GM23338 (cell line): ENCODE data around the gene RAD51B. TPM values are rescaled to one million over a fixed set of nuclear protein-coding genes. Genes with fewer than 3 reads are reported as not detected.
A peak's percentile ranks its signal among the peaks of the same experiment; 100 is the strongest.

Experiments used
- ATAC-seq: fragments of 200-7000 bp; cut with Tn5 transposase; 3 replicates; pipeline ENCODE4 v1.9.1; 2020
- DNase-seq: peaks from one replicate; pipeline ENCODE4 v3.0.0-alpha.2; 2015; ENCODE audit warnings: low spot score
- H2AFZ ChIP-seq: fragments of 200-600 bp; sonication (generic); 2 replicates; pipeline ENCODE4 v1.8.0; 2016; ENCODE audit warnings: antibody characterized with exemption, mild to moderate bottlenecking, moderate library complexity
- H3F3A ChIP-seq: fragments of 200-600 bp; sonication (generic); replicated peaks from 2 replicates; pipeline ENCODE4 v1.8.0; 2017; ENCODE audit warnings: antibody characterized with exemption, mixed run types, low read depth
- H3K27ac ChIP-seq: fragments of 200-600 bp; sonication (generic); 2 replicates; pipeline ENCODE4 v1.6.1; 2016; ENCODE audit warnings: low read depth
- H3K27me3 ChIP-seq: fragments of 200-600 bp; sonication (generic); 2 replicates; pipeline ENCODE4 v1.8.0; 2016; ENCODE audit warnings: mild to moderate bottlenecking, mixed run types, moderate library complexity; ENCODE audit not compliant: insufficient read depth
- H3K36me3 ChIP-seq: fragments of 200-600 bp; sonication (generic); 2 replicates; pipeline ENCODE4 v1.8.0; 2016; ENCODE audit warnings: mild to moderate bottlenecking; ENCODE audit not compliant: insufficient read depth
- H3K4me1 ChIP-seq: fragments of 200-600 bp; sonication (generic); 2 replicates; pipeline ENCODE4 v1.8.0; 2016; ENCODE audit warnings: mild to moderate bottlenecking, moderate library complexity; ENCODE audit not compliant: insufficient read depth
- H3K4me2 ChIP-seq: fragments of 200-600 bp; sonication (generic); 2 replicates; pipeline ENCODE4 v1.7.1; 2017; ENCODE audit warnings: mixed run types
- H3K4me3 ChIP-seq: fragments of 200-600 bp; sonication (generic); 2 replicates; pipeline ENCODE4 v1.6.1; 2016; ENCODE audit warnings: mixed run types
- H3K79me2 ChIP-seq: fragments of 200-600 bp; sonication (generic); replicated peaks from 2 replicates; pipeline ENCODE4 v1.8.0; 2017; ENCODE audit warnings: mild to moderate bottlenecking; ENCODE audit not compliant: insufficient read depth
- H3K9me2 ChIP-seq: fragments of 200-600 bp; sonication (generic); 2 replicates; pipeline ENCODE4 v1.8.0; 2017; ENCODE audit not compliant: insufficient read depth
- H4K20me1 ChIP-seq: fragments of 200-600 bp; sonication (generic); replicated peaks from 2 replicates; pipeline ENCODE4 v1.8.0; 2017; ENCODE audit warnings: mild to moderate bottlenecking; ENCODE audit not compliant: insufficient read depth
- H3K27ac Mint-ChIP-seq: 2 replicates; pipeline ENCODE4 v1.8.0; 2020; ENCODE audit warnings: inconsistent platforms, mild to moderate bottlenecking, moderate library complexity, mixed read lengths
- H3K27me3 Mint-ChIP-seq: 3 replicates; pipeline ENCODE4 v1.8.0; 2022; ENCODE audit warnings: low read depth, mild to moderate bottlenecking, moderate library complexity, mixed read lengths, inconsistent platforms; ENCODE audit not compliant: insufficient read depth, poor library complexity
- H3K36me3 Mint-ChIP-seq: 3 replicates; pipeline ENCODE4 v1.8.0; 2021; ENCODE audit warnings: low read depth, mild to moderate bottlenecking, inconsistent platforms, moderate library complexity, mixed read lengths
- H3K4me1 Mint-ChIP-seq: 3 replicates; pipeline ENCODE4 v1.8.0; 2020; ENCODE audit warnings: mild to moderate bottlenecking, inconsistent platforms, mixed read lengths
- H3K4me3 Mint-ChIP-seq: 3 replicates; pipeline ENCODE4 v1.8.0; 2021; ENCODE audit warnings: moderate library complexity, mild to moderate bottlenecking, inconsistent platforms, mixed read lengths
- H3K9me3 Mint-ChIP-seq: 3 replicates; pipeline ENCODE4 v1.8.0; 2020; ENCODE audit warnings: moderate library complexity, mild to moderate bottlenecking, inconsistent platforms, mixed read lengths
- CREB1 ChIP-seq: fragments of 250-450 bp; sonication (Bioruptor Pico); IDR thresholded peaks from 2 replicates; pipeline ENCODE4 v1.5.0; 2020; ENCODE audit warnings: low read depth, mild to moderate bottlenecking, moderate library complexity
- ETS1 ChIP-seq: IDR thresholded peaks from 2 replicates; pipeline ENCODE4 v1.6.1; 2016; ENCODE audit warnings: antibody characterized with exemption
- EZH2 ChIP-seq: fragments of 200-600 bp; sonication (generic); IDR thresholded peaks from one replicate; pipeline ENCODE4 v1.8.0; 2017; ENCODE audit warnings: antibody characterized with exemption, mild to moderate bottlenecking, low read depth; ENCODE audit not compliant: unreplicated experiment
- EZH2phosphoT487 ChIP-seq: fragments of 200-600 bp; sonication (generic); IDR thresholded peaks from one replicate; pipeline ENCODE4 v1.8.1; 2018; ENCODE audit warnings: antibody characterized with exemption; ENCODE audit not compliant: unreplicated experiment
- JUNB ChIP-seq: IDR thresholded peaks from one replicate; pipeline ENCODE4 v1.6.1; 2016; ENCODE audit warnings: antibody characterized with exemption; ENCODE audit not compliant: unreplicated experiment
- NANOG ChIP-seq: IDR thresholded peaks from 2 replicates; pipeline ENCODE4 v1.6.1; 2016; ENCODE audit warnings: antibody characterized with exemption, borderline replicate concordance
- POLR2AphosphoS5 ChIP-seq: IDR thresholded peaks from 2 replicates; pipeline ENCODE4 v1.6.1; 2016; ENCODE audit warnings: antibody characterized with exemption, low read depth
- REST ChIP-seq: IDR thresholded peaks from one replicate; pipeline ENCODE4 v1.6.1; 2018; ENCODE audit warnings: antibody characterized with exemption; ENCODE audit not compliant: unreplicated experiment
- STAT1 ChIP-seq: IDR thresholded peaks from one replicate; pipeline ENCODE4 v1.6.1; 2016; ENCODE audit warnings: antibody characterized with exemption; ENCODE audit not compliant: unreplicated experiment
- ZNF114 ChIP-seq: fragments of 250-450 bp; sonication (Bioruptor Pico); IDR thresholded peaks from 2 replicates; pipeline ENCODE4 v1.5.0; 2020; ENCODE audit warnings: mild to moderate bottlenecking, moderate library complexity
- ZNF331 ChIP-seq: fragments of 250-450 bp; sonication (Bioruptor Pico); IDR thresholded peaks from 2 replicates; pipeline ENCODE4 v1.5.0; 2020; ENCODE audit warnings: low read depth, mild to moderate bottlenecking, moderate library complexity
- ZNF462 ChIP-seq: fragments of 250-450 bp; sonication (Bioruptor Pico); IDR thresholded peaks from 2 replicates; pipeline ENCODE4 v1.5.0; 2020; ENCODE audit warnings: mild to moderate bottlenecking, moderate library complexity
- polyA plus RNA-seq: library from polyadenylated mRNA; unstranded; fragments of >200 nt; fragmentation: Nextera tagmentation; extraction: Ambion mirVana; gene quantifications from 2 replicates; pipeline ENCODE4 v1.2.1, GENCODE V29; 2016
- total RNA-seq: library from RNA; depleted of rRNA; stranded (reverse); fragments of >200 nt; shearing (Covaris generic); gene quantifications from 2 replicates; pipeline ENCODE4 v1.2.3, GENCODE V29; 2014
- TF ChIP-seq, protein P1 (sequence below), 2 experiments: fragments of 200-600 bp in 1 of 2; sonication (generic) in 1 of 2; conservative IDR thresholded peaks; 2 replicates each; pipeline versions ENCODE4 v1.5.1 to v1.6.1; 2016 to 2017; ENCODE audit warnings: antibody characterized with exemption in 2 of 2, low read depth in 2 of 2, mild to moderate bottlenecking in 2 of 2, moderate library complexity in 1 of 2

RAD51B gene
- total and polyA plus RNA-seq, 2 experiments from 2014 or later, result 15.7 to 29.1 TPM

GRCh38 chr14:68734231-68734732 is 914.7 kb downstream of the RAD51B start:
- H3K27me3 Mint-ChIP-seq, result peaks cover 18% of the 10 kb centered on the region
- H3K36me3 ChIP-seq, result no peaks in the 10 kb centered on the region
- H3K79me2 ChIP-seq, result no peaks in the 10 kb centered on the region
- 0 out of 2 replicates have a peak overlapping the region, but pooled peaks have one; percentile 10 for H2AFZ ChIP-seq
- no peak overlapping the region for H3K27ac ChIP-seq
- no peak overlapping the region for H3K4me3 ChIP-seq
- peaks cover 15% of the 10 kb centered on the region for H3K4me1 ChIP-seq
- no peaks in the 10 kb centered on the region for H4K20me1 ChIP-seq
- H3K27me3 ChIP-seq, result no peaks in the 10 kb centered on the region
- H3K4me3 Mint-ChIP-seq, result no peak overlapping the region
- peaks cover 39% of the 10 kb centered on the region for H3K4me1 Mint-ChIP-seq
- H3K9me2 ChIP-seq, result no peaks in the 10 kb centered on the region
- H3K27ac Mint-ChIP-seq, result no peak overlapping the region
- H3K36me3 Mint-ChIP-seq, result no peaks in the 10 kb centered on the region
- ATAC-seq (no peak), DNase-seq (no peak)
- no peak overlapping the region for H3K4me2 ChIP-seq
- H3K9me3 Mint-ChIP-seq, result no peaks in the 10 kb centered on the region
- TF ChIP-seq ZNF114 (CRISPR knock-in tag) (no peak), ZNF462 (CRISPR knock-in tag) (no peak), POLR2AphosphoS5 (no peak), ZNF331 (CRISPR knock-in tag) (no peak), JUNB (no peak), STAT1 (no peak), REST (no peak), CREB1 (CRISPR knock-in tag) (no peak), EZH2 (no peak), EZH2phosphoT487 (no peak), NANOG (no peak), ETS1 (no peak)
- TF ChIP-seq, protein P1, sequence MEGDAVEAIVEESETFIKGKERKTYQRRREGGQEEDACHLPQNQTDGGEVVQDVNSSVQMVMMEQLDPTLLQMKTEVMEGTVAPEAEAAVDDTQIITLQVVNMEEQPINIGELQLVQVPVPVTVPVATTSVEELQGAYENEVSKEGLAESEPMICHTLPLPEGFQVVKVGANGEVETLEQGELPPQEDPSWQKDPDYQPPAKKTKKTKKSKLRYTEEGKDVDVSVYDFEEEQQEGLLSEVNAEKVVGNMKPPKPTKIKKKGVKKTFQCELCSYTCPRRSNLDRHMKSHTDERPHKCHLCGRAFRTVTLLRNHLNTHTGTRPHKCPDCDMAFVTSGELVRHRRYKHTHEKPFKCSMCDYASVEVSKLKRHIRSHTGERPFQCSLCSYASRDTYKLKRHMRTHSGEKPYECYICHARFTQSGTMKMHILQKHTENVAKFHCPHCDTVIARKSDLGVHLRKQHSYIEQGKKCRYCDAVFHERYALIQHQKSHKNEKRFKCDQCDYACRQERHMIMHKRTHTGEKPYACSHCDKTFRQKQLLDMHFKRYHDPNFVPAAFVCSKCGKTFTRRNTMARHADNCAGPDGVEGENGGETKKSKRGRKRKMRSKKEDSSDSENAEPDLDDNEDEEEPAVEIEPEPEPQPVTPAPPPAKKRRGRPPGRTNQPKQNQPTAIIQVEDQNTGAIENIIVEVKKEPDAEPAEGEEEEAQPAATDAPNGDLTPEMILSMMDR (conservative IDR thresholded peaks at IDR 0.05; ENCODE audit: low read depth in 2 of 2), result no peak
- no peaks in the 10 kb centered on the region for H3F3A ChIP-seq
